Heart left ventricle (tissue), 16 donors: ENCODE measurements around the gene PEAR1. TPM values are rescaled to one million over a fixed set of nuclear protein-coding genes. Genes with fewer than 3 reads are reported as not detected.

ENCODE experiments used
- ATAC-seq, 4 donors: fragments of 200-7000 bp; cut with Tn5 transposase; one replicate each; pipeline ENCODE4 v1.9.1; 2020 to 2022; ENCODE audit warnings: moderate library complexity in 4 of 4, mild to moderate bottlenecking in 3 of 4, moderate number of reproducible peaks in 1 of 4
- DNase-seq, 5 donors: peaks; one replicate each; pipeline ENCODE4 v3.0.0-alpha.2; 2020
- H3K27ac ChIP-seq, 12 donors: fragments of 200-600 bp; sonication (generic) in 4 of 12; one replicate each; pipeline versions ENCODE4 v1.5.0 to v1.8.0; 2016 to 2022; ENCODE audit warnings: mild to moderate bottlenecking in 2 of 12
- H3K27me3 ChIP-seq, 9 donors: fragments of 200-600 bp; sonication (generic) in 2 of 9; one replicate each; pipeline versions ENCODE4 v1.5.1 to v1.8.0; 2016 to 2022; ENCODE audit warnings: mild to moderate bottlenecking in 3 of 9
- H3K36me3 ChIP-seq, 9 donors: fragments of 200-600 bp; sonication (generic) in 2 of 9; one replicate each; pipeline versions ENCODE4 v1.5.0 to v1.8.0; 2018 to 2022; ENCODE audit warnings: mild to moderate bottlenecking in 2 of 9
- H3K4me1 ChIP-seq, 12 donors: fragments of 200-600 bp; sonication (generic) in 4 of 12; one replicate each; pipeline versions ENCODE4 v1.5.0 to v1.8.0; 2016 to 2022; ENCODE audit warnings: mild to moderate bottlenecking in 3 of 12
- H3K4me3 ChIP-seq, 12 donors: fragments of 200-600 bp; sonication (generic) in 4 of 12; one replicate each; pipeline versions ENCODE4 v1.5.0 to v1.8.0; 2017 to 2022; ENCODE audit warnings: mild to moderate bottlenecking in 9 of 12, moderate library complexity in 4 of 12
- H3K9me3 ChIP-seq, 12 donors: fragments of 200-600 bp; sonication (generic) in 4 of 12; one replicate each; pipeline versions ENCODE4 v1.5.0 to v1.8.0; 2016 to 2022; ENCODE audit warnings: mild to moderate bottlenecking in 1 of 12
- POLR2A ChIP-seq, 2 donors: fragments of 450-650 bp; IDR thresholded peaks; one replicate each; pipeline ENCODE4 v1.6.1; 2017; ENCODE audit warnings: antibody characterized with exemption in 2 of 2, mild to moderate bottlenecking in 2 of 2, moderate library complexity in 2 of 2
- WGBS, 4 donors: extraction: QIAGEN DNeasy Blood & Tissue Kit in 2 of 4; methylation state at CpG; one replicate each; pipeline versions ENCODE4 v1.1.5 to v1.1.7; 2013 to 2018; 5-methylcytosine and 5-hydroxymethylcytosine counted together
- intact Hi-C, 10 donors: fragments of 100-400 bp; cut with DNase I; formaldehyde crosslinking; loops; one replicate each; pipeline versions ENCODE4 v1.11.1 to v1.14.2; 2022
- polyA plus RNA-seq, 2 donors: library from polyadenylated mRNA; stranded (reverse); fragments of 200-250 nt; gene quantifications; one replicate each; pipeline ENCODE4 v1.2.3, GENCODE V29; 2013
- total RNA-seq, 9 donors: library from RNA; depleted of rRNA in 2 of 9; stranded (reverse); fragments of >200 nt in 2 of 9; fragmentation: NEBNext Ultra II Directional in 3 of 9; extraction: Animal tissue kit (Norgen Biotek cat#: 25700) in 3 of 9; gene quantifications; one replicate each; pipeline versions ENCODE4 v1.1.0 to v1.2.4, GENCODE V29; 2016 to 2023
- TF ChIP-seq, protein P1 (sequence below), 12 donors: fragments of 200-600 bp; sonication (generic) in 4 of 12; IDR thresholded peaks; one replicate each; pipeline versions ENCODE4 v1.5.0 to v1.8.0; 2018 to 2022; ENCODE audit warnings: antibody characterized with exemption in 12 of 12, mild to moderate bottlenecking in 5 of 12
- donor health status: ischemic (EF 13 %, LVEDD 7.1; RV severe dilation, severe dysfunction).
- donor health status: healthy with polysubstance abuse.
- donor health status: DM: no; HTN: yes; CAD: no.
- donor health status: DM: no; HTN: no; CAD: no.
- donor health status: ischemic (EF 25% LVEDD 6.9; RV normal size, moderate dysfunction).
- donor health status: ischemic (EF 25% LVEDD 5.7; RV mildly dilated, moderate dysfunction).
- donor health status: healthy.
- donor health status: DM: yes; HTN: yes; CAD: no.
- donor health status: ischemic (EF 35%, LVEDD 5.7; RV mildly dilated, moderate dysfunction).
- donor health status: nonischemic (EF 11% LVEDD 7.7; RV severe dilation, severe dysfunction).
- donor health status: DM: yes; HTN: yes; CAD: no.
- donor health status: PGD.
- donor health status: ischemic (EF 29% LVEDD 5.4; RV normal size, mild dysfunction).
- donor health status: nonischemic (EF 23%, LVEDD 6.1; RV moderate dilation, normal function).

PEAR1 gene
- total and polyA plus RNA-seq, 11 donors = 4.1 to 14.7 (median 7.1) TPM

DNA sequence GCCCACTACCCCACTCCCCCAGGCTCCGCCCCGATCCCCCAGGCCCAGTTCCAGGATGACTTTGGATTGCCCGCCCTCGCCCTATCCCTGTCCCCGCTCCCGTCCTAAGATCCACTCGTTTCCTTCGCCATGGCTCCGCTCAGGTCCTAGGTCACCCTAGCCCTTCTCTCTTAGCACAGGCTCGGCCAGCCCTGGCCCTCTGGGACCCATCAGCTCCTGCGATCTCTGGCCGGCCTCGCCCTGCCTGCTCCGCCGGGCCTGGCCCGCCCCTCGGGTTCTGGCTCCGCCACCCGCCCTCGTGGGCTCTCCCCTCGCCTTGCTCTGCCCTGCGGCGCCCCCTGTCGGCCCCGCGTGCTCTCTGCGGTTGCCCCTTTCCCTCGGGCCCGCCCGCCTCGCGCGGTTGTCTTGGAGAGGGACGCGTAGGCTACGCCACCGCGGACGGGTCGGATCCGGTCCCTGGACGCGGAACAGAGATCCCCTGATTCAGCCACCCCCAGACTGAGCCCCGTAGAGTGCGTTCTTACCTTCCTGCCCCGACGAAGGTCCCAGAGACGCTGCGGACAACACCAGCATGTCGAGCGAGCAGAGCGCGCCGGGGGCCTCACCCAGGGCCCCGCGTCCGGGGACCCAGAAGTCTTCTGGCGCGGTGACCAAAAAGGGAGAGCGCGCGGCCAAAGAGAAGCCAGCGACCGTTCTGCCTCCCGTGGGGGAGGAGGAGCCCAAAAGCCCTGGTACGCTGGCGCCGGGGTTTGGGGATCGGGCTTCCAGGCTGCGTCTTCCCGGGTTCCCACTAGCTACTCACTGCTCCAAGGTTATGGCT, 26.9 kb downstream of the PEAR1 start, which contains the start of gene LRRC71:
LRRC71 (plus strand) TSS at position 400 of the 820 bp plus-strand sequence; CDS start at position 572, 172 bp downstream.
- peaks cover 12 to 61% (median 49%) of the 10 kb centered on the region in 9 donors for H3K27me3 ChIP-seq
- TF ChIP-seq POLR2A (IDR thresholded peaks at IDR 0.05) = no peak
- TF ChIP-seq, protein P1, sequence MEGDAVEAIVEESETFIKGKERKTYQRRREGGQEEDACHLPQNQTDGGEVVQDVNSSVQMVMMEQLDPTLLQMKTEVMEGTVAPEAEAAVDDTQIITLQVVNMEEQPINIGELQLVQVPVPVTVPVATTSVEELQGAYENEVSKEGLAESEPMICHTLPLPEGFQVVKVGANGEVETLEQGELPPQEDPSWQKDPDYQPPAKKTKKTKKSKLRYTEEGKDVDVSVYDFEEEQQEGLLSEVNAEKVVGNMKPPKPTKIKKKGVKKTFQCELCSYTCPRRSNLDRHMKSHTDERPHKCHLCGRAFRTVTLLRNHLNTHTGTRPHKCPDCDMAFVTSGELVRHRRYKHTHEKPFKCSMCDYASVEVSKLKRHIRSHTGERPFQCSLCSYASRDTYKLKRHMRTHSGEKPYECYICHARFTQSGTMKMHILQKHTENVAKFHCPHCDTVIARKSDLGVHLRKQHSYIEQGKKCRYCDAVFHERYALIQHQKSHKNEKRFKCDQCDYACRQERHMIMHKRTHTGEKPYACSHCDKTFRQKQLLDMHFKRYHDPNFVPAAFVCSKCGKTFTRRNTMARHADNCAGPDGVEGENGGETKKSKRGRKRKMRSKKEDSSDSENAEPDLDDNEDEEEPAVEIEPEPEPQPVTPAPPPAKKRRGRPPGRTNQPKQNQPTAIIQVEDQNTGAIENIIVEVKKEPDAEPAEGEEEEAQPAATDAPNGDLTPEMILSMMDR (IDR thresholded peaks at IDR 0.05) = peak; percentile 82 to 98 (median 94)
- peaks cover 0 to 28% (median 12%) of the 10 kb centered on the region in 9 donors for H3K36me3 ChIP-seq
- DNase-seq (peak; percentile 84 to 91 (median 87)), ATAC-seq (peak; percentile 79 to 94 (median 94))
- H3K4me1 ChIP-seq = peaks cover 4 to 26% (median 20%) of the 10 kb centered on the region in 12 donors
- no peak within 1 kb of the TSS for H3K27ac ChIP-seq
- H3K4me3 ChIP-seq = peak within 1 kb of the TSS in 8 of 12 donors; percentile 6 to 30 (median 27)
- H3K9me3 ChIP-seq = peaks cover 0 to 13% (median 2%) of the 10 kb centered on the region in 12 donors
- 7 to 8% (median 7%) methylated on average over 38 to 71 of the region's 71 CpGs for WGBS, 4 donors
- intact Hi-C loops = loop anchor here in 9 of 10 donors (1.0 to 10.0 kb wide), 10 partner anchors 26 to 116 kb away; partner anchors contain the start of gene PEAR1 (in 2 of the 9)

DNA sequence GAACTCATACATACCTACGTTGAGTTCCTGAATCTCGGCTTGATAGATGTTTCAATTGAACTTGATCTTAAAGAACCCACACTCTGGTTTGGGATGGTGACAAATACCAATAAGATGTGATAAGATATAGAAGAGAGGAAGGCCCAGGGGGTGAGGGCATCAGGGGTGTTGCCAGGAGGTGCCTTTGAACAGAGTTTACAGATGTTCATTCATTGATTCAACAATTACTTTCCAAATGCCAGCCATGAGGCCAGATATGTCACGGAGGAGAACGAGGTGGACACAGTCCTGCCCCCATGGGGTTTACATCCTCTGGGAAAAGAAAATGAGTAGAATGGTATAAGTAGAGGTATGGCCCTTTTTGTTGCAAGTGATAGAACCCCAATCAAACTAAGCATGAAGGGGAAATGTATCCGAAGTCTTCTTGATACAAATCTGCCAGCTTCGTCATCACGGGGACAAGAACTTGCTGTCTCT, 27.6 kb downstream of the PEAR1 start:
- peaks cover 0 to 22% (median 6%) of the 10 kb centered on the region in 9 donors for H3K36me3 ChIP-seq
- peaks cover 15 to 65% (median 55%) of the 10 kb centered on the region in 9 donors for H3K27me3 ChIP-seq
- intact Hi-C loops = loop anchor here in 7 of 10 donors (2.0 to 10.0 kb wide), 7 partner anchors 26 to 116 kb away; partner anchors contain the start of gene PEAR1 (in 1 of the 7)

DNA sequence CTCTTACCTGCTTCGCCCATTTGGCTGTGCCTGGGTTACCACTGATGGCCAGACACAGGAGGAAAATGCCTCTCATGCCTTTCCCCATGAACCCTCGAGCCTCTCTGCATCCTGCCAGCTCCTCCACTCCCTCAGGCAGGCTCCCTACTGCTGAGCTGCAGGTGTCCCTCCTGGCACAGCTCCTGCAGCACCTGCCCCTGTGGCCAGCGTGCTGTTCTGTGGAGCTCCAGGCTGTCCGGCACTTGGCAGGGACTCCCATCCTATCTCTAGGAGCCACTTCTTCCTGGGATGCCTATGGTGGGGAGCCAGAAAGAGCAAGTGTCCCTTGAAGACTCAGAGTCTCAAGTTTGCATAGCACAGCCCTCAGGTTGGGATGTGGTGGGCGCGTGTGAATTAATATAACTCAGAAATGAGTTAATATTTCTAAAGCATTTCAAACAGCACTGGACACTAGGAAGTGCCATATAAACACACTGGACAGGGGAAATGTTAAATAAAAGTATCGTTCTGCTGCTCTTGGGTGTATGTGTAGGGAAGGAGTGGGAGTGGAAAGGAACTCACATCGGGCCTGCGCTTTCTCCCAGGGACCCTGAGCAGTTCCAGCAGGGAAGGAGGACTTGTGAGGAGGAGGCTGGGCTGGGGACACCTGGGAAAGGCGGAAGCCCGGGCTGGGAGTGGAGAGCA, 29.6 kb downstream of the PEAR1 start:
- Histone ChIP-seq H3K9me3 (peaks cover 0 to 6% (median 0%) of the 10 kb centered on the region in 12 donors), H3K27me3 (peaks cover 24 to 85% (median 76%) of the 10 kb centered on the region in 9 donors)
- no peak for TF ChIP-seq POLR2A (IDR thresholded peaks at IDR 0.05)
- TF ChIP-seq, protein P1 (IDR thresholded peaks at IDR 0.05) = no peak

More for the DNA sequence above, 27.6 kb downstream of the PEAR1 start:
- no peak for ATAC-seq
- H3K9me3 ChIP-seq = peaks cover 0 to 13% (median 2%) of the 10 kb centered on the region in 12 donors
- DNase-seq = no peak
- peaks cover 4 to 28% (median 20%) of the 10 kb centered on the region in 12 donors for H3K4me1 ChIP-seq
- H3K27ac ChIP-seq = no peak overlapping the region
- no peak for TF ChIP-seq POLR2A (IDR thresholded peaks at IDR 0.05)
- TF ChIP-seq, protein P1 (IDR thresholded peaks at IDR 0.05) = no peak
- WGBS, 4 donors = 62 to 66% (median 63%) methylated on average over 7 of the region's 7 CpGs
- no peak overlapping the region for H3K4me3 ChIP-seq

More for the DNA sequence above, 29.6 kb downstream of the PEAR1 start:
- H3K4me1 ChIP-seq = peaks cover 4 to 39% (median 27%) of the 10 kb centered on the region in 12 donors
- H3K4me3 ChIP-seq = no peak overlapping the region
- no peak overlapping the region for H3K27ac ChIP-seq
- ATAC-seq (no peak), DNase-seq (no peak)
- intact Hi-C loops = loop anchor here in 4 of 10 donors (5.0 to 10.0 kb wide), 4 partner anchors 36 to 118 kb away; no protein-coding TSS in a partner anchor
- H3K36me3 ChIP-seq = peaks cover 0 to 1% (median 0%) of the 10 kb centered on the region in 9 donors
- WGBS, 4 donors = 14 to 23% (median 20%) methylated on average over 11 of the region's 11 CpGs
